WERI-Rb-1 (cell line): ENCODE data around the gene APOBEC4.

ENCODE experiments used
- DNase-seq: peaks from one replicate; pipeline ENCODE4 v3.0.0-alpha.2; 2020
- H3K27ac ChIP-seq: fragments of 250-450 bp; sonication (Bioruptor Pico); 2 replicates; pipeline ENCODE4 v1.5.1; 2020; ENCODE audit warnings: mild to moderate bottlenecking, moderate library complexity
- H3K27me3 ChIP-seq: fragments of 250-450 bp; sonication (Bioruptor Pico); 2 replicates; pipeline ENCODE4 v1.5.1; 2021; ENCODE audit warnings: mild to moderate bottlenecking, low read depth, moderate library complexity; ENCODE audit not compliant: insufficient read depth, severe bottlenecking
- H3K36me3 ChIP-seq: fragments of 250-450 bp; sonication (Bioruptor Pico); 2 replicates; pipeline ENCODE4 v1.5.1; 2020; ENCODE audit warnings: mild to moderate bottlenecking, moderate library complexity
- H3K4me3 ChIP-seq: 2 replicates; pipeline ENCODE4 v1.5.1; 2011; ENCODE audit warnings: low read depth, mild to moderate bottlenecking, control low read depth, low read length
- H3K9me3 ChIP-seq: fragments of 250-450 bp; sonication (Bioruptor Pico); 2 replicates; pipeline ENCODE4 v1.5.1; 2021; ENCODE audit warnings: mild to moderate bottlenecking, moderate library complexity; ENCODE audit not compliant: severe bottlenecking
- CTCF ChIP-seq: IDR thresholded peaks from 2 replicates; pipeline ENCODE4 v1.5.1; 2011; ENCODE audit warnings: low read depth, mild to moderate bottlenecking, control low read depth, inconsistent platforms, low read length

The APOBEC4 gene

GRCh38 chr1:183652547-183653461, at the start of gene APOBEC4:
APOBEC4 (minus strand) TSS chr1:183653316; CDS start chr1:183648781, 4,535 bp downstream.
- no peak within 1 kb of the TSS for H3K4me3 ChIP-seq
- no peak for TF ChIP-seq CTCF
- peak; percentile 42 for DNase-seq
- no peaks in the 10 kb centered on the region for H3K27me3 ChIP-seq
- no peaks in the 10 kb centered on the region for H3K36me3 ChIP-seq
- peak within 1 kb of the TSS; percentile 5 for H3K27ac ChIP-seq
- no peaks in the 10 kb centered on the region for H3K9me3 ChIP-seq

GRCh38 chr1:183702813-183703198, 49.7 kb upstream of the APOBEC4 start:
- Histone ChIP-seq H3K27ac (no peak overlapping the region), H3K4me3 (no peak overlapping the region), H3K9me3 (no peaks in the 10 kb centered on the region), H3K27me3 (no peaks in the 10 kb centered on the region), H3K36me3 (no peaks in the 10 kb centered on the region)
- no peak for TF ChIP-seq CTCF
- DNase-seq: no peak

- TF ChIP-seq CTCF: no peak
- no peak for DNase-seq
- H3K27ac ChIP-seq: no peak overlapping the region
- no peaks in the 10 kb centered on the region for H3K27me3 ChIP-seq
- H3K9me3 ChIP-seq: no peaks in the 10 kb centered on the region
- H3K4me3 ChIP-seq: no peak overlapping the region
- no peaks in the 10 kb centered on the region for H3K36me3 ChIP-seq
Observed at GRCh38 chr1:183702087-183702812, 49.1 kb upstream of the APOBEC4 start.

- DNase-seq: no peak
- Histone ChIP-seq H3K9me3 (no peaks in the 10 kb centered on the region), H3K4me3 (no peak overlapping the region), H3K36me3 (no peaks in the 10 kb centered on the region), H3K27me3 (no peaks in the 10 kb centered on the region), H3K27ac (no peak overlapping the region)
- TF ChIP-seq CTCF: no peak
Observed at GRCh38 chr1:183699616-183700160, 46.6 kb upstream of the APOBEC4 start.

GRCh38 chr1:183697814-183698590, 44.9 kb upstream of the APOBEC4 start:
- no peaks in the 10 kb centered on the region for H3K36me3 ChIP-seq
- DNase-seq: no peak
- H3K4me3 ChIP-seq: no peak overlapping the region
- no peaks in the 10 kb centered on the region for H3K9me3 ChIP-seq
- TF ChIP-seq CTCF: no peak
- no peak overlapping the region for H3K27ac ChIP-seq
- no peaks in the 10 kb centered on the region for H3K27me3 ChIP-seq
